Endothelial cell of umbilical vein (primary cell): ENCODE data around the gene PARD3B. TPM values are rescaled to one million over a fixed set of nuclear protein-coding genes. Genes with fewer than 3 reads are reported as not detected.

Experiments used
- BruUV-seq: library from RNA; stranded (reverse); fragments of 400-500 nt; replicated peaks from 2 replicates; lab custom pipeline; 2021; lab: Mats Ljungman, UMichigan
- CTCF ChIA-PET: fragments of 300-600, 350-600 bp; sonication (Branson Sonifier 250); formaldehyde crosslinking; loops from one replicate; lab custom pipeline; 2021; ENCODE audit warnings: antibody characterized with exemption, inconsistent platforms; lab: Charles Lee
- POLR2A ChIA-PET: fragments of 300-600, 350-600 bp; sonication (Branson Sonifier 250); formaldehyde crosslinking; loops from one replicate; lab custom pipeline; 2021; ENCODE audit warnings: antibody characterized with exemption, inconsistent platforms; lab: Charles Lee
- DNase-seq: peaks from one replicate; pipeline ENCODE4 v3.0.0-alpha.2; 2011; ENCODE audit warnings: low read depth, low spot score
- FAIRE-seq: peaks from 2 replicates; lab custom pipeline; 2011; peaks lifted over from hg19 to GRCh38; lab: Jason Lieb, UNC
- H2AFZ ChIP-seq: 2 replicates; pipeline ENCODE4 v1.6.0; 2012; ENCODE audit warnings: low read depth, low read length, control low read depth, inconsistent platforms
- H3K27ac ChIP-seq: 2 replicates; pipeline ENCODE4 v1.5.1; 2011; ENCODE audit warnings: low read depth, mild to moderate bottlenecking, control low read depth, low read length, moderate library complexity; ENCODE audit not compliant: insufficient read depth
- H3K27me3 ChIP-seq, 2 experiments: 2 replicates each; pipeline versions ENCODE4 v1.6.0 to v1.6.1; 2011; ENCODE audit warnings: low read length in 2 of 2, mixed read lengths in 1 of 2; ENCODE audit not compliant: control insufficient read depth in 2 of 2, insufficient read depth in 2 of 2
- H3K36me3 ChIP-seq, 2 experiments: 2 replicates in 1 of 2; 3 replicates in 1 of 2; pipeline ENCODE4 v1.5.1; 2011; ENCODE audit warnings: low read length in 2 of 2, mild to moderate bottlenecking in 1 of 2, moderate library complexity in 1 of 2; ENCODE audit not compliant: control insufficient read depth in 2 of 2, insufficient read depth in 2 of 2; ENCODE audit errors: extremely low read depth in 1 of 2
- H3K4me1 ChIP-seq: 3 replicates; pipeline ENCODE4 v1.5.1; 2011; ENCODE audit warnings: mild to moderate bottlenecking, low read length; ENCODE audit not compliant: control insufficient read depth, insufficient read depth; ENCODE audit errors: extremely low read depth
- H3K4me2 ChIP-seq: 2 replicates; pipeline ENCODE4 v1.6.1; 2011; ENCODE audit warnings: low read length, control low read depth, mixed read lengths; ENCODE audit not compliant: insufficient read depth
- H3K4me3 ChIP-seq, 3 experiments: fragments of 200-600 bp in 1 of 3; sonication (generic), shearing (Covaris generic) in 1 of 3; replicated peaks in 1 of 3; 2 replicates each; pipeline ENCODE4 v1.5.1; 2011 to 2016; ENCODE audit warnings: control low read depth in 3 of 3, low read length in 3 of 3, mild to moderate bottlenecking in 2 of 3, inconsistent platforms in 1 of 3, low read depth in 1 of 3, moderate library complexity in 1 of 3; ENCODE audit not compliant: insufficient read depth in 1 of 3
- H3K79me2 ChIP-seq: 2 replicates; pipeline ENCODE4 v1.6.0; 2012; ENCODE audit warnings: low read length, inconsistent platforms; ENCODE audit not compliant: control insufficient read depth, insufficient read depth
- H3K9ac ChIP-seq: replicated peaks from 2 replicates; pipeline ENCODE3; 2011; ENCODE audit warnings: low read length, control low read depth; ENCODE audit not compliant: insufficient read depth; ENCODE audit errors: extremely low read depth
- H3K9me1 ChIP-seq: replicated peaks from 3 replicates; pipeline ENCODE4 v1.6.0; 2011; ENCODE audit warnings: mild to moderate bottlenecking, low read length; ENCODE audit not compliant: control insufficient read depth, insufficient read depth; ENCODE audit errors: extremely low read depth
- H3K9me3 ChIP-seq: replicated peaks from 2 replicates; pipeline ENCODE4 v1.5.1; 2012; ENCODE audit warnings: low read length, inconsistent platforms; ENCODE audit not compliant: control insufficient read depth, insufficient read depth
- H4K20me1 ChIP-seq: replicated peaks from 2 replicates; pipeline ENCODE3; 2011; ENCODE audit warnings: mild to moderate bottlenecking, low read length; ENCODE audit not compliant: control insufficient read depth, insufficient read depth; ENCODE audit errors: extremely low read depth
- CTCF ChIP-seq, 2 donors: IDR thresholded peaks; 1 replicate in 1 of 2; 2 replicates in 1 of 2; pipeline ENCODE4 v1.5.1; 2011; ENCODE audit warnings: low read length in 2 of 2, mild to moderate bottlenecking in 2 of 2, moderate library complexity in 2 of 2, control low read depth in 1 of 2, inconsistent platforms in 1 of 2, low read depth in 1 of 2; ENCODE audit not compliant: insufficient read depth in 1 of 2; ENCODE audit errors: extremely low read depth in 1 of 2
- FOS ChIP-seq: IDR thresholded peaks from 2 replicates; pipeline ENCODE4 v1.6.1; 2011; ENCODE audit warnings: mild to moderate bottlenecking, low read length, moderate library complexity, borderline replicate concordance; ENCODE audit not compliant: insufficient read depth
- GATA2 ChIP-seq: IDR thresholded peaks from 2 replicates; pipeline ENCODE4 v1.7.0; 2011; ENCODE audit warnings: low read depth, mild to moderate bottlenecking, moderate library complexity, mixed read lengths, low read length; ENCODE audit not compliant: insufficient read length, insufficient read depth
- MYC ChIP-seq: IDR thresholded peaks from one replicate; pipeline ENCODE4 v1.6.1; 2011; ENCODE audit warnings: mild to moderate bottlenecking, low read depth, low read length
- POLR2A ChIP-seq: IDR thresholded peaks from 2 replicates; pipeline ENCODE4 v1.6.1; 2012; ENCODE audit warnings: low read depth, mild to moderate bottlenecking, control low read depth, low read length
- POLR2AphosphoS5 ChIP-seq: IDR thresholded peaks from 2 replicates; pipeline ENCODE4 v1.6.1; 2012; ENCODE audit warnings: low read depth, mild to moderate bottlenecking, control low read depth, low read length, moderate library complexity; ENCODE audit not compliant: insufficient read depth
- dilution Hi-C: fragments of 300-500 bp; cut with MboI; formaldehyde crosslinking; loops from one replicate; pipeline ENCODE4 v1.15.0; 2019; ENCODE audit warnings: low sequenced_read_pairs; ENCODE audit not compliant: extremely low pct_ligation_motif_present
- intact Hi-C: fragments of 100-400 bp; cut with micrococcal nuclease; formaldehyde crosslinking; loops from one replicate; pipeline ENCODE4 v1.10.0; 2022
- polyA plus RNA-seq, 4 experiments: library from polyadenylated mRNA; depleted of rRNA in 3 of 4; stranded (reverse) in 3 of 4; unstranded in 1 of 4; fragments of >200 nt; gene quantifications; 2 replicates each; pipeline versions ENCODE4 v1.2.1 to v1.2.3, GENCODE V29; 2011 to 2012; ENCODE audit warnings: missing spikeins in 1 of 4
- total RNA-seq: library from RNA; stranded (reverse); gene quantifications from 2 replicates; pipeline ENCODE4 v1.2.3, GENCODE V29; 2021

Gene PARD3B
- total and polyA plus RNA-seq, 2 donors (not counting 3 experiments of a cell fraction or from before 2014, with no cell fraction given), result 2.2 to 30.9 TPM

DNA sequence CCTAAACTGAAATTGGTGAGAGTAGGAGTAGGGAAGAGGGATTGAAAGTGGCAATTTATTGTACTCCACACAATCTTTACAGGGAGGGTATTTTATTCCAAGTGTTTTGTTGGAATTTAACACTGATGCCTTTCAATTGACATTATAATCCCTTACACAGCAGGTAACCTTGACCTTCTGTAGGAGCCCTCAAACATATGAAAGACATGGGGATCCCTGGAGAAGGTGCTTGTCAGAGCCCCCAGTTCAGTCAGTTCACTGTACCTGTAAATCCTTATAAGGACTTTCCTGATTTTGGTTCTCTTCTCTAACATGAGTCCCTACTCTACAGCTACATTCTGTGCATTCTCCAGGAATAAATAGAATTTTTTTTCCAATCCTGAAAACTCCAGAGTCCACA, 752.1 kb downstream of the PARD3B start:
- Histone ChIP-seq H3K27ac (no peak overlapping the region), H3K9me1 (no peaks in the 10 kb centered on the region), H3K4me1 (no peaks in the 10 kb centered on the region), H2AFZ (no peak overlapping the region), H3K4me2 (no peak overlapping the region), H3K9ac (no peak overlapping the region), H3K79me2 (no peaks in the 10 kb centered on the region), H3K4me3 (no peak overlapping the region), H3K9me3 (no peaks in the 10 kb centered on the region), H3K27me3 (no peaks in the 10 kb centered on the region), H4K20me1 (no peaks in the 10 kb centered on the region), H3K36me3 (peaks cover 0 to 2% of the 10 kb centered on the region in 2 experiments)
- no TSS peak for BruUV-seq
- CTCF ChIA-PET, result no interaction called here
- DNase-seq, result no peak
- FAIRE-seq, result no peak
- POLR2A ChIA-PET, result no interaction called here
- intact Hi-C loops, result no loop called here
- dilution Hi-C loops, result no loop called here
- no peak for TF ChIP-seq MYC

DNA sequence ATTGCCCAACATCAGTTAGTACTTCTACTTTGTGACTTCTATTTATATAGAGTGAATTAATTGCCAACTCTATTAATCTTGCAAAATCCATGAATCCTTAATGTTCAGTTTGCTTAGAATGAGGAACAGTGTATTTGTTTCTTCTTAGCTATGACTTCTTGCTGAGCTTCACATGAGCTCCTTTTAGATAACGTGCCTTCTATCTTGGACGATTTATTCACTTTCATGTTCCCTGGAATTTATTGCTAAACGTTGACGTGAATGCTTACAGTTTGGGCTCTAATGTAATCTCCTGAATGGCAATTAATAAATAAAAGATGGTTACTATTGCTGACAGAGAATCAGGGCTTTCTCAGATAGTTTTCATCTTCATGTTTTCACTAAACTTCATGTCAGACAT, 752.6 kb downstream of the PARD3B start:
- H3K27ac ChIP-seq, result no peak overlapping the region
- BruUV-seq, result no TSS peak
- H3K27me3 ChIP-seq, result no peaks in the 10 kb centered on the region
- POLR2A ChIA-PET, result no interaction called here
- no peak for DNase-seq
- no peaks in the 10 kb centered on the region for H3K4me1 ChIP-seq
- H3K79me2 ChIP-seq, result no peaks in the 10 kb centered on the region
- H4K20me1 ChIP-seq, result no peaks in the 10 kb centered on the region
- no peak overlapping the region for H3K4me3 ChIP-seq
- CTCF ChIA-PET, result no interaction called here
- no peaks in the 10 kb centered on the region for H3K9me3 ChIP-seq
- FAIRE-seq, result no peak
- no peaks in the 10 kb centered on the region for H3K9me1 ChIP-seq
- H2AFZ ChIP-seq, result no peak overlapping the region
- H3K36me3 ChIP-seq, result peaks cover 0 to 2% of the 10 kb centered on the region in 2 experiments
- intact Hi-C loops, result no loop called here
- H3K4me2 ChIP-seq, result no peak overlapping the region
- dilution Hi-C loops, result no loop called here
- no peak overlapping the region for H3K9ac ChIP-seq
- TF ChIP-seq GATA2 (no peak), POLR2A (no peak), CTCF (IDR thresholded peaks at IDR 0.05; ENCODE audit: extremely low read depth in 1 of 2, insufficient read depth in 1 of 2, low read depth in 1 of 2, low read length in 2 of 2) (no peak), POLR2AphosphoS5 (no peak), FOS (no peak)
